Activated T-cell treated with anti-CD3 and anti-CD28 coated beads, Interleukin-2, amount 50 U/mL, for 4 hours (primary cell): ENCODE measurements around the gene MCF2L2. TPM values are rescaled to one million over a fixed set of nuclear protein-coding genes. Genes with fewer than 3 reads are reported as not detected.

Source experiments
- ATAC-seq, 2 donors: fragments of 200-7000 bp; cut with Tn5 transposase; one replicate each; pipeline ENCODE4 v1.10.0; 2021
- DNase-seq: peaks from one replicate; pipeline ENCODE4 v3.0.0-alpha.2; 2020
- H3K27me3 Mint-ChIP-seq: one replicate; pipeline ENCODE4 v1.8.0; 2021; ENCODE audit warnings: low read depth, mixed read lengths
- H3K36me3 Mint-ChIP-seq: one replicate; pipeline ENCODE4 v1.8.0; 2022; ENCODE audit warnings: mixed read lengths; ENCODE audit not compliant: insufficient read depth
- H3K4me1 Mint-ChIP-seq: one replicate; pipeline ENCODE4 v1.8.0; 2021; ENCODE audit warnings: low read depth, mixed read lengths
- H3K4me3 Mint-ChIP-seq: one replicate; pipeline ENCODE4 v1.8.0; 2021; ENCODE audit warnings: mild to moderate bottlenecking, moderate library complexity, mixed read lengths
- H3K9me3 Mint-ChIP-seq: one replicate; pipeline ENCODE4 v1.8.0; 2021; ENCODE audit warnings: mixed read lengths
- total RNA-seq, 3 donors: library from RNA; stranded (reverse); gene quantifications; one replicate each; pipeline ENCODE4 v1.2.1, GENCODE V29; 2021

Gene MCF2L2
- total RNA-seq, 3 donors from 2014 or later, result 0.58 to 1.4 (median 1.3) TPM

DNA sequence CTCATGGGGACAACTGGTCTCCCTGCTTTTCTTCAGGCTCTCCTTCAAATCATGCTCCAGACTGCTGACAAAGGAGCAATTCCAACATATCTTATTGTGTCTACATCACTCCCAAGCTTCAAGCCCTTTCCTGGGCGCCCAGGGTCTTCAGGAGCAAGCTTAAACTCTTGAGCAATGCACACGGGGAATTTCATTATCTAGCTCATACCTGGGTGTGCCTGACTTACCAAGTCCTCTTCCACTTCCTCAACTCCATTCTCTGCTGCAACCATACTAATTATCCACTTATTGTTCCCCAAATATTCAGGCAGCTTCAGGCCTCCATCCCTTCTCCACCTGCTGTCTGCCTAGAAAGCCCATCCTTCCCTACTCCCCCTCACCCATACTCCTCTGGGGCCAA is 124.7 kb downstream of the MCF2L2 start:
- Mint-ChIP-seq H3K9me3 (no peaks in the 10 kb centered on the region), H3K4me3 (no peak overlapping the region), H3K36me3 (peaks cover 9% of the 10 kb centered on the region), H3K27me3 (no peaks in the 10 kb centered on the region), H3K4me1 (peaks cover 18% of the 10 kb centered on the region)
- no peak for ATAC-seq
- DNase-seq, result no peak

DNA sequence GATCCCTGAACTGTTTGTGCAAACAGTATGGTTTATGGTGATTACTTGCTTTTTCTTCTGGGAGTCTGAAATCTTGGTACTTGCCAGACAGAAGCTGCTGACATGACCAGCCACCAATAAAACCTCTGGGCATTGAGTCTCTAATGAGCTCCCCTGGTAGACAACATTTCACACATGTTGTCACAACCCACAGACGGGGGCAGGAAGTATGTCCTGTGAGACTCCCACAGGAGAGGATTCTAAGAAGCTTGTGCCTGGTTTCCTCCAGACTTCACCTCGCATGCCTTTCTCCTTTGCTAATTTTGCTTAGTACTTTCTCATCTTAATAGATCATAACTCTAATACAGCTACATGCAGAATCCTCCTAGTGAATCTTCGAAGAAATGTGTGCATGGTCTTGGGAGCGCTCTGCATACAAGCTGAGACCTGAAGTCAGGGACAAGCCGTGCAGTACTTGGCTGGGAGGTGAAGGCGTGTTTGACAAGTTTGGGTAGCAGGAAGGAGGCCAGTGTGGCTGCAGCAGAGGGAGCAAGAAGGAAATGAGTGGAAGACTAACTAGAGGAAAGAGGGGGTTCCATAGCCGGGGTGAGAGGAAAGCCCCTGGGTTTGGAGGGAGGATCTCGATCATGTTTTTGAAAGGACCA is 126.4 kb downstream of the MCF2L2 start:
- H3K4me3 Mint-ChIP-seq, result no peak overlapping the region
- no peaks in the 10 kb centered on the region for H3K9me3 Mint-ChIP-seq
- peaks cover 13% of the 10 kb centered on the region for H3K4me1 Mint-ChIP-seq
- DNase-seq (no peak), ATAC-seq (no peak)
- H3K27me3 Mint-ChIP-seq, result no peaks in the 10 kb centered on the region
- peaks cover 9% of the 10 kb centered on the region for H3K36me3 Mint-ChIP-seq

- no peaks in the 10 kb centered on the region for H3K27me3 Mint-ChIP-seq
- H3K4me1 Mint-ChIP-seq, result peaks cover 4% of the 10 kb centered on the region
- H3K9me3 Mint-ChIP-seq, result no peaks in the 10 kb centered on the region
- ATAC-seq (no peak), DNase-seq (no peak)
- no peak overlapping the region for H3K4me3 Mint-ChIP-seq
- H3K36me3 Mint-ChIP-seq, result peaks cover 16% of the 10 kb centered on the region
Measured at GRCh38 chr3:183300996-183301562, 127.3 kb downstream of the MCF2L2 start.

DNA sequence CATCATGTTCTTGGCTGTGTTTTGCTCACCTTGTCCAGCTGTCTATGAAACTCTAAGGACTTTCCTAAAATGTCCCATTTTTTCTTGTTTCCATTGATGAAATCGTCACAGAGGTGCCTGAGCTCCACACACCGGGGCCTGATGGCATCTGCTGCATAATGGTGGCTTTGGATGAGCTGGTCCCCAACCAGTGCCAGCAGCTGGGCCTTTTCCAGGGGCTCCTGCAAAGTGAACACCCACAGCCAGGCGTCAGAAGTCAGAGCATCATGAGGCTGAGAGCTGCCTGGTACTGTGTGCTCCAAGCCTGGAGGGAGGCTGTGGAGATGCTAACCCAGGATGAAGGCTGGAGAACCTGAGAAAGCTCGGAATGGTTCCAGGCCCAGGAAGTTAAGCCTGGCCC is 128.4 kb downstream of the MCF2L2 start:
- no peak for DNase-seq
- no peaks in the 10 kb centered on the region for H3K27me3 Mint-ChIP-seq

DNA sequence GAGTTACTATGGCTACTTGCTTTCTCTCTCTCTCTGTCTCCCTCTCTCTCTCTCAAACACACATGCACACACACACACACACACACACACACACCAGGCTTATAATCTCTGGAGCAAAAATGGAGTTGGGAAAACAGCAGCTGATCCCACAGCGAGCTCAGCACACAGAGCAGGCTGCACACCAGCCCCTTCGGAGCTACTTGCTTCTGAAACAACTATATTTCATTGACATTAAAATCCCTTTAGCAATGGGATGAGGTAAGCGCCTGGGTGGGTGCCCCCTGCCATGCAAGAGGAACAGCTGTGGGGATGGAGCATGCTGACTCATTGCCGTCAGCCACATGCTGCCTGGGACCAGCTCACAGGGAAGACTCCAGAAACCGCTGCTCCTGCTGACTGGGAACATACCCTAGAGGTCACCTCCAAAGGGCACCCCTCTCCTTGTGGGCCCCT is 129.7 kb downstream of the MCF2L2 start:
- Mint-ChIP-seq H3K4me1 (peaks cover 4% of the 10 kb centered on the region), H3K4me3 (no peak overlapping the region), H3K36me3 (peaks cover 15% of the 10 kb centered on the region), H3K27me3 (no peaks in the 10 kb centered on the region), H3K9me3 (no peaks in the 10 kb centered on the region)
- ATAC-seq (no peak), DNase-seq (no peak)

More for the DNA sequence above, 128.4 kb downstream of the MCF2L2 start:
- no peak for ATAC-seq
- peaks cover 4% of the 10 kb centered on the region for H3K4me1 Mint-ChIP-seq
- no peak overlapping the region for H3K4me3 Mint-ChIP-seq
- peaks cover 17% of the 10 kb centered on the region for H3K36me3 Mint-ChIP-seq
- H3K9me3 Mint-ChIP-seq, result no peaks in the 10 kb centered on the region

DNA sequence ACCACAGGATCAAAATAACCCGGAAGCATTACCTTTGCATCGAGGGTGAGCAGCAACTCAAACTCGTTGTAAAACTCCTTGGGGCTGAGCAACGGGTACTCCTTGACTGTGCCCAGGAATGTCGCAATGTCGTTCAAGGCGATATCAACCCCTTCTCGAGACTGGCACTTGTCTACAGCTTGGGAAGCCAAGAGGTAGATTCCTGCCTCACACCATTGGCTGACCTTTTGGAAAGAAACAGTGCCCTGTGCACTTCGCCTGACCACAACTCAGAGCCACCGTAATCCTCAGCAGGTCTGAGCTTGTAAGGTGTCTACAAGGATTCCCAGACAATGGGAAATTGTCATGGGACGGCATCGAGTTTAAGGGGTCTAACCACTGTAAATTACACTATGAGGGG is 131.5 kb downstream of the MCF2L2 start:
- peaks cover under 1% of the 10 kb centered on the region for H3K4me1 Mint-ChIP-seq
- no peak for DNase-seq
- H3K27me3 Mint-ChIP-seq, result no peaks in the 10 kb centered on the region
- peaks cover 11% of the 10 kb centered on the region for H3K36me3 Mint-ChIP-seq
- no peak for ATAC-seq
- H3K4me3 Mint-ChIP-seq, result no peak overlapping the region
- no peaks in the 10 kb centered on the region for H3K9me3 Mint-ChIP-seq

DNA sequence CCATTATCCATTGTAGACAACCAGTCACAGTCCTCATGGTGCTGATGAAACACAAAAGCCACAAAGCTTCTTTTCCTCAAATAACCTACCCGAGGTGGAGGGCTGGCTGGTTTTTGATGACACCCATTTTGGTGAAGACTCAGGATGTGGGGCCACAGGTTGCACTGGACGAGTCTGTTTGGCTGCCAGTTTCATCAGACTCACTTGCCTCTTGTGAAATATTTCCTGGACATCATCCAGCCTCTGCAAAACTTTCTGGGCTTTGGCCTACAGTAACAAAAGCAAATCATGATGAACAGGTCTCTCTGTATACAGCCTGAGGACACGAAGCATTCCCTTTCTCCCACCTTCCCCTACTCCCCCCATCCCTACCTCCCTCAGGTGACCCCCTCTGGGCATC is 133.2 kb downstream of the MCF2L2 start:
- H3K4me1 Mint-ChIP-seq, result no peaks in the 10 kb centered on the region
- H3K36me3 Mint-ChIP-seq, result peaks cover 12% of the 10 kb centered on the region
- DNase-seq (no peak), ATAC-seq (no peak)
- H3K9me3 Mint-ChIP-seq, result no peaks in the 10 kb centered on the region
- no peaks in the 10 kb centered on the region for H3K27me3 Mint-ChIP-seq
- no peak overlapping the region for H3K4me3 Mint-ChIP-seq

GRCh38 chr3:183293966-183294365 is 134.5 kb downstream of the MCF2L2 start:
- Mint-ChIP-seq H3K27me3 (no peaks in the 10 kb centered on the region), H3K36me3 (peaks cover 14% of the 10 kb centered on the region), H3K9me3 (no peaks in the 10 kb centered on the region), H3K4me1 (peaks cover 1% of the 10 kb centered on the region), H3K4me3 (no peak overlapping the region)
- ATAC-seq, result no peak
- DNase-seq, result no peak

- peaks cover 12% of the 10 kb centered on the region for H3K36me3 Mint-ChIP-seq
- peaks cover 15% of the 10 kb centered on the region for H3K4me1 Mint-ChIP-seq
- no peak overlapping the region for H3K4me3 Mint-ChIP-seq
- DNase-seq, result no peak
- H3K9me3 Mint-ChIP-seq, result no peaks in the 10 kb centered on the region
- H3K27me3 Mint-ChIP-seq, result no peaks in the 10 kb centered on the region
- ATAC-seq, result no peak
Measured at GRCh38 chr3:183291497-183292031, 136.9 kb downstream of the MCF2L2 start.

GRCh38 chr3:183290216-183290615 is 138.2 kb downstream of the MCF2L2 start:
- Mint-ChIP-seq H3K4me3 (no peak overlapping the region), H3K4me1 (peaks cover 28% of the 10 kb centered on the region), H3K36me3 (peaks cover 7% of the 10 kb centered on the region), H3K27me3 (no peaks in the 10 kb centered on the region), H3K9me3 (no peaks in the 10 kb centered on the region)
- ATAC-seq, result no peak
- no peak for DNase-seq

DNA sequence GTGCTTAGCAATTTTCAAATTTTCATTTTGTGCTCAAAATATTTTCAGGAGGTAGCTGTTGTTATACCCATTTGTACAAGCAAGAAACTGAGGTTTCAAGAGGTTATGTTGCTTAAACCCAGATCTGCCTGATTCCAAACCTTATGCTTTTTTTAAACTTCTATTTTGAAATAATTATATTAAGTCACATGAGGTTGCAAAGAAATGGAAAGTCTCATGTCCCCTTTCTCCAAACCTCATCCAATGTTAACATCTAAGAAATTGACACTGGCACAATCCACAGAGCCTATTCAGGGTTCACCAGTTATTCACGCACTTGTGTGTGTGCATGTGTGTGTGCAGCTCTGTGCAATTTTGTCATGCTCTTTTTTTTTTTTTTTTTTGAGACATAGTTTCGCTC is 140.3 kb downstream of the MCF2L2 start:
- peaks cover 43% of the 10 kb centered on the region for H3K4me1 Mint-ChIP-seq
- ATAC-seq (no peak), DNase-seq (no peak)
- H3K9me3 Mint-ChIP-seq, result no peaks in the 10 kb centered on the region
- no peak overlapping the region for H3K4me3 Mint-ChIP-seq
- H3K27me3 Mint-ChIP-seq, result no peaks in the 10 kb centered on the region
- peaks cover 7% of the 10 kb centered on the region for H3K36me3 Mint-ChIP-seq

- peaks cover 7% of the 10 kb centered on the region for H3K36me3 Mint-ChIP-seq
Measured at GRCh38 chr3:183287301-183287971, 141.0 kb downstream of the MCF2L2 start.

GRCh38 chr3:183285828-183286457 is 142.5 kb downstream of the MCF2L2 start:
- no peaks in the 10 kb centered on the region for H3K9me3 Mint-ChIP-seq
- H3K4me3 Mint-ChIP-seq, result peak overlapping the region; percentile 68
- H3K36me3 Mint-ChIP-seq, result peaks cover 6% of the 10 kb centered on the region
- peak; percentile 92 for DNase-seq
- H3K27me3 Mint-ChIP-seq, result no peaks in the 10 kb centered on the region
- peak; percentile 93 to 96 for ATAC-seq
- H3K4me1 Mint-ChIP-seq, result peaks cover 47% of the 10 kb centered on the region

More at GRCh38 chr3:183287301-183287971, 141.0 kb downstream of the MCF2L2 start:
- Mint-ChIP-seq H3K4me1 (peaks cover 47% of the 10 kb centered on the region), H3K4me3 (peak overlapping the region; percentile 68), H3K27me3 (no peaks in the 10 kb centered on the region), H3K9me3 (no peaks in the 10 kb centered on the region)
- DNase-seq (no peak), ATAC-seq (no peak)

DNA sequence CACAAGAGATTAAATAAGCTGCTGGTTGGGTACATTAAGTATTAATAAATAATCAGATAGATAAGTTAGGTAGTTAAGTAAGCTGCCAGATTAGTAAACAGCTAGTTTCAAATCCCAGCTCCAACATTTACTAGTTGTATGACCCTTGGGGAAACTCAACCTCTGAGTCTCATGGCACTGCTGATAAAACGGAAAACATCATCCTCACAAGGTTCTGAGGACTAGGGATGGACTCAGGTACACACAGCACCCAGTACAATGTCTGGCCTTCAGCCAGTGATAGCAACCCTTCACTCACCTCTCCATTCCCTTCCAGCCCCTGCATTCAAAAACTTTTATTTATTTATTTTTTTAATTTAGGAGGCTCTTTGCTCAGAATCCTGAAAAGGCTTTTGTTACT is 143.1 kb downstream of the MCF2L2 start:
- H3K4me1 Mint-ChIP-seq, result peaks cover 47% of the 10 kb centered on the region
- ATAC-seq, result no peak
- H3K4me3 Mint-ChIP-seq, result peak overlapping the region; percentile 68
- DNase-seq, result no peak
- H3K9me3 Mint-ChIP-seq, result no peaks in the 10 kb centered on the region
- no peaks in the 10 kb centered on the region for H3K27me3 Mint-ChIP-seq
- peaks cover 4% of the 10 kb centered on the region for H3K36me3 Mint-ChIP-seq
